Stimulated activated CD4-positive, alpha-beta T cell treated with anti-CD3 and anti-CD28 coated beads, Interleukin-12 subunit alpha, Interleukin-12 subunit beta, amount 100 ng/mL, for 24 hours (primary cell): ENCODE data around the gene PPP1R10.

Experiments used
- DNase-seq, 2 experiments: peaks; one replicate each; pipeline ENCODE4 v3.0.0-alpha.2; 2020; ENCODE audit warnings: low read depth in 2 of 2

Gene PPP1R10

DNA sequence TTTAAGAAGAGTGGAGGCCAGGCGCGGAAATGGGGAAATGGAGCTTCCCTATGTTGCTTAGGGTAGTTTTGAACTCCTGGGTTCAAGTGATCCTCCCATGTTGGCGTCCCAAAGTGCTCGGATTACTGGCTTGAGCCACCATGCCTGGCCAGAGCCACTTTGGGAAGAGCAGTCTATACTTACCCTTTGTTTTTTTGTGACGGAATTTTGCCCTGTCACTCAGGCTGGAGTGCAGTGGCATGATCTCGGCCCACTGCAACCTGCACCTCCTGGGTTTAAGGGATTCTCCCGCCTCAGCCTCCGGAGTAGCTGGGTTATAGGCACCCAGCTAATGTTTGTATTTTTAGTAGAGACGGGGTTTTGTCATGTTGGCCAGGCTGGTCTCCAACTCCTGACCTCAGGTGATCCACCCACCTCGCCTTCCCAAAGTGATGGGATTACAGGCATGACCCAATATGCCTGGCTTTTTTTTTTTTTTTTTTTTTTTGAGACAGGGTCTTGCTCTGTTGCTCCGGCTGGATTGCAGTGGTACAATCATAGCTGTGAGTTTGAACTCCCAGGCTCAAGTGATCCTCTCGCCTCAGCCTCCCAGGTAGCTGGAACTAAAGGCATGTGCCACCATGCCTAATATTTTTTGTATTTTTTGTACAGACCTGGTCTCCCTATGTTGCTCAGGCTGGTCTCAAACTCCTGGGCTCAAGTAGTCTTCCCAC is 18.0 kb downstream of the PPP1R10 start:
- DNase-seq: no peak

DNA sequence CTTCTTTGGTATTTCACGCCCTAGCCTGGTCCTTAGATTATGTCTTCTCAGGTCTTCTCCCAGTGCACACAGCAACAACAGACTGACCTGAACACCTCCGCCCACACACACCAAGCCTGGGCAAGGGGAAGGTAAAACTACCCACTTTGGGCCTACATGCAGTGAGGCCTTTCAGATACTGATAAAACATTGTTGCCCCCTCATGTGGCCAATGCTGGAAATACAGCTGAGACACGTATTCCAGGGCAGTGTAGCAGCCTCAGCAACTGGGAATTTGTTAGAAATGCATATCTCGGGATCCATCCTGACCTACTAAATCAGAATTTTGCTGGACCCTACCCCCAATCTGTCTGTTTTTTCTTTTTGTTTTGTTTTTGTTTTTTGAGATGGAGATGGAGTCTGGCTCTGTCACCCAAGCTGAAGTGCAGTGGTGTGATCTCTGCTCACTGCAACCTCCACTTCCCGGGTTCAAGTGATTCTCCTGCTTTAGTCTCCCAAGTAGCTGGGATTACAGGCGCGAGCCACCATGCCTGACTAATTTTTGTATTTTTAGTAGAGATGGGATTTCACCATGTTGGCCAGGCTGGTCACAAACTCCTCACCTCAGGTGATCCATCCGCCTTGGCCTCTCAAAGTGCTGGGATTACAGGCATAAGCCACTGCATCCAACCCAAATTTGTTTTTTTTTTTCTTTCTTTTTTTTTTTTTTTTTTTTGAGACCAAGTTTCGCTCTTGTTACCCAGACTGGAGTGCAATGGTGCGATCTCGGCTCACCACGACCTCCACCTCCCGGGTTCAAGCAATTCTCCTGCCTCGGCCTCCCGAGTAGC is 19.5 kb downstream of the PPP1R10 start:
- DNase-seq: peak; percentile 54 to 87

DNA sequence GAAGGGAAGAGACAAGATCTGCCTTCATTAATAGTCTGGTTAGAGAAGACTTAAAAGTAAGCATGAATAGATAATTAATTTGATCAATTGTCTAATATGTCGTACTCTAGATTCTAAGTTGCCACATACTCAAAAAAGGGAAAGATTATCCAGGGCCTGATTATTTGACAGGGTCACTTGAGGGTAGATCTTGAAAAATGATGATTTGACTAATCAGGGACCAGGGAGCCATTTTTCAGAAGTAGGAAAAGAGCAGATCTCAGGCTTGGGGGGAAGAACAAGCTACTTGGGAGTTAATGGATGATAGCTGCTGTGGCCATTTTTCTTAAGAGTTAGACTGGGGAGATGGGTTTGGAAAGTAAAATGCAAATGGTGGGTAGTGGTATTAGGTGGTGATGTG is 24.8 kb downstream of the PPP1R10 start:
- no peak for DNase-seq

DNA sequence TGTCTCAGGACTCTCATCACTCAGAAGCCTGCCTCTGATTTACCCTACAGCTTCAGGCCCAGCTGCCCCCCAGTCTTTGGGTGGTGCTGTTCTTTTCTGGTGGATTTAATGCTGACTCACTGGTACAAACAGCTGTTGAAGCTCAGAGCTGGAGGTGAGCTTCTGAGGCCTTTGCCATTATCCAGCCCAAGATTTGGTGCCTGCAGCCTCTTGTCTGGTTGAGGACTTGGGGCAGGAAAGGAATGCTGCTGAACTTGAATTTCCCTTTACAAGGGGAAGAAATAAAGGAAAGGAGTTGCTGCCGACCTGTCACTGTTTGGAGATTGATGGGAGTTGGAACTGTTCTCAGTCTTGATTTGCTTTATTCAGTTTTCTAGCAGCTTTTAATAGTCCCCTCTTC is 26.0 kb downstream of the PPP1R10 start:
- DNase-seq: no peak

DNA sequence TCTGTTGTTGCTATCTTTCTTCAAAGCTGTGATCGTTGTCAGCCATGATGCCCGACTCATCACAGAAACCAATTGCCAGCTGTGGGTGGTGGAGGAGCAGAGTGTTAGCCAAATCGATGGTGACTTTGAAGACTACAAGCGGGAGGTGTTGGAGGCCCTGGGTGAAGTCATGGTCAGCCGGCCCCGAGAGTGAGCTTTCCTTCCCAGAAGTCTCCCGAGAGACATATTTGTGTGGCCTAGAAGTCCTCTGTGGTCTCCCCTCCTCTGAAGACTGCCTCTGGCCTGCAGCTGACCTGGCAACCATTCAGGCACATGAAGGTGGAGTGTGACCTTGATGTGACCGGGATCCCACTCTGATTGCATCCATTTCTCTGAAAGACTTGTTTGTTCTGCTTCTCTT is 26.5 kb downstream of the PPP1R10 start:
- no peak for DNase-seq

DNA sequence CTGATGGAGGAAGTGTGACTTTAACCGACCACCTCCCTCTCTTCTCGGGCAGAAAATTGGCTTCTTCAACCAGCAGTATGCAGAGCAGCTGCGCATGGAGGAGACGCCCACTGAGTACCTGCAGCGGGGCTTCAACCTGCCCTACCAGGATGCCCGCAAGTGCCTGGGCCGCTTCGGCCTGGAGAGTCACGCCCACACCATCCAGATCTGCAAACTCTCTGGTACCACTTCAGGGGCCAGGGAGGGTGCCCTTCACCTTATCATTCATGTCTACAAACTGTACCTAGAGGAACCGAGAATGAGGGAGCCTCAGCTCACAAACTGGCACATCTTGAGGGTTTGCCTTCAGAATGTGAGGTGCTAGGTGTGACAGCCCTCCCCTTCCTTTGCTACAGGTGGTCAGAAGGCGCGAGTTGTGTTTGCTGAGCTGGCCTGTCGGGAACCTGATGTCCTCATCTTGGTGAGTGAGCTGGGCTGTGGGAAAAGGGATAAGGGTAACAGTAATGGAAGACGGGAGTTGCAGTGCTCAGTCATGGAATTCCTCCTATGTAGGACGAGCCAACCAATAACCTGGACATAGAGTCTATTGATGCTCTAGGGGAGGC is 27.2 kb downstream of the PPP1R10 start:
- no peak for DNase-seq

DNA sequence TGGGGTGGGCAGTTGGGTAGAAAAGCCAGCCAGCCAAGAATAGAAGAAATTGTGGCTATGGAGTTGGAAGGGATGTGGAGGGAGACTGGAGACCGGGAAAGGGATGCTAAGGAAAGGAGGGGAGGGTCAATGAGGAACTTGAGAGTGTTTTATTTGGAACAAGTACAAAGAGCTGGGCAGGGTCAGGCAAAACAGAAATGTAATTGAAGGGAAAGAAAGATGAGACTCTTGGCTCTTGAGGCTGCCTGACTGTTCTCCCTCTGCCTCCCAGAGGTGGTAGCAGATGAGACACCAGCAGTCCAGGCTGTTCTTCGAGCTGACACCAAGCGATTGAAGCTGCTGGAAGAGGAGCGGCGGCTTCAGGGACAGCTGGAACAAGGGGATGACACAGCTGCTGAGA is 33.1 kb downstream of the PPP1R10 start:
- no peak for DNase-seq

DNA sequence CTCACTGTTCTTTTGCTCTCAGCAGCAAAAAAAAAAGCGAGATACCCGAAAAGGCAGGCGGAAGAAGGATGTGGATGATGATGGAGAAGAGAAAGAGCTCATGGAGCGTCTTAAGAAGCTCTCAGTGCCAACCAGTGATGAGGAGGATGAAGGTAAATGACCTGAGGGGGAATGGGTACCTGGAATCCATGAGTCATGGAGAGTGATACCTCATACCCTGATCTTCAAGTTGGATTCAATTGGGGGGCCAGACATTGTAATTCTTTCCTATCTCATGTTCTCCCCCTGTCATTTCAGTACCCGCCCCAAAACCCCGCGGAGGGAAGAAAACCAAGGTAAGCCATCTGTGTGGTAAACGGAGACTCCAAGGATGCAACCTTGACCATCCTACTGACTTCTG is 39.0 kb downstream of the PPP1R10 start:
- DNase-seq: no peak

DNA sequence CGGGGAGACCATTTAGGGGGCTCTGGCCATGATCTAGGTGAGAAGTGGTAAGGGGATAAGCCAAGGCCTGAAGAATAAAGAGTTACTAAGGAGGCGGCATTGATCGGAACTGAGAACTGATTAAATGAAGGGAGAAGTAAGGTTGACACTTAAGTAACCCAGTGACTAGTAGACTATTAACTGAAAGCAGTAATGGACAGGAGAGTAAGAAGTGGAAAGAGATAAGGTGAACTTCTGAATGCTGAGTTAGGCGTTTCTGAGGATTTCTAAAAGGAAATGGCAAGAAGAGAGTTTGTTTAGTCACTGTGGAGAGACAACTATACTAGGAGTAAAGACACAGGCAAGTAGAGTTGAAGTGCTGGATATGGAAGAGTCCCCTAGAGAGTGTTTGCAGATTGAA is 43.9 kb downstream of the PPP1R10 start:
- DNase-seq: no peak

DNA sequence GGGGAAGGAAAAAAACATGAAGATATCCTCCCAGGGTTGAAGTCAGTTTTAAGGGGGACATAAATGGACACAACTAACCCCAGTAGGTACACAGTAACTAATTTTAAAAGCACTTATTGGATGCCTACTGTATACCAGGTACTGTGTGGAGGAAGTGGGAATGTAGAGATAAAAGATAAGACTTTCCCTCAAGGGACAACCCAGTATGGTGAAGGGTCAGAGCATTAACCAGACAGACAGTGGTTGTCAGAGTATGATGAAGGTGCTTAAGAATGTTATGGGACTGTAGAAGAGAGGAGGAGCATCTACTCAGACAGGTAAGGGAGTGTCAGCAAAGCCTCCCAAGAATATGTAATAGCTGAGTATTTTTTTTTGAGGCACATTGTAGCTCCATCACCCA is 44.9 kb downstream of the PPP1R10 start:
- no peak for DNase-seq

DNA sequence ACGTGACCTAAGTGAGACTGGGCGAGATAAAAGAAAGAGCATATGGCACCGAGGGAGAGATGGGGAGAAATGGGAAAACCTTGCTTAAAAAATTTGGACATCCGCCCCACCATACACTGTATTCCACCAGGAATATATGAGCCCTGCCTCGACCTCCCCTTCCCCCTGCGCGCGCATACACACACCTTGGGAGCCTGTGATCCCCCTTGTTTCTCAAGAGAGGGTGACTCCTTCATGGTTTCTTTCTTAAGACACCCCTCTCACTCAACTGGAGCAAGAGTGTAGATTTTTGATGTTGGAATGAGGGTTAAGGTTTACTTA is 45.3 kb downstream of the PPP1R10 start:
- no peak for DNase-seq

DNA sequence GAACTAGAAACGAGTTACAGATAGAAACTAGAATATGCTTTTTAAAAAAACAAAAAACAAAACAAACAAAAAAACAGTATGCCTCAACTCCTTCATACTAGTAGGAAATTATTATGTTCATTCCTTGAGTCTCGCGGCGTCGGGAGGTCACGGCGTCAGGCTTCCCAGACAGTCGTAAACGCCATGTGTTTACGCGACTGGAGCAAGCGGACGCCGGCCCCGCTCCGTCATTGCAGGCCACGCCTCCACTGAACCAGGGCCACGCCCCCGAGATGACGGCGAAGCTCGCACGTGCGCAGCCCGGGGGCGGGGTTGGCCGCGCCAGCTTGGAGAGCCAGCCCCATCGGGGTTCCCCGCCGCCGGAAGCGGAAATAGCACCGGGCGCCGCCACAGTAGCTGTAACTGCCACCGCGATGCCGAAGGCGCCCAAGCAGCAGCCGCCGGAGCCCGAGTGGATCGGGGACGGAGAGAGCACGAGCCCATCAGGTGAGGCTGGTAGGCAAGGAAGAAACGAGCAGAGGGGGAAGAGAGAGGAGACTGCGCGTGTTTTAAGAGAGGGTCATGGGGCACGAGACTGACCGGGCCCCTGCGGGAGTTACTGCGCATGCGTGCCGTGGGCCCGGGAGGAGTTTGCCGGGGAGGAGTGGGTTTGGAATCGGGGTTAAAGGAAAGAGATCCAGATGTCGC is 45.8 kb downstream of the PPP1R10 start, which contains the start of gene ABCF1:
TSS of gene ABCF1 (plus strand) at position 368 of the 687 bp plus-strand sequence. CDS start at position 414, 46 bp downstream.
- peak; percentile 99 for DNase-seq

DNA sequence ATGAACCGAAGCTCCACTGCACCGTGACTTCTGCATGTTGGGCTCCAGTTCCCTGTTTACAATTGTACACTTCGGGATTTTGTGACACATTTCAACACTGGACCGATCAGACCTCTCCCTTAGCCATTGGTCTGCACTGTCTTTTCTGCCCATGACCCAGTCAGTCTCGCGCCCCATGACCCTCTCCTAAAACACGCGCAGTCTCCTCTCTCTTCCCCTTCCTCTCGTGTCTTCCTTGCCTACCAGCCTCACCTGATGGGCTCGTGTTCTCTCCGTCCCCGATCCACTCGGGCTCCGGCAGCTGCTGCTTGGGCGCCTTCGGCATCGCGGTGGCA is 46.3 kb downstream of the PPP1R10 start:
- no peak for DNase-seq

DNA sequence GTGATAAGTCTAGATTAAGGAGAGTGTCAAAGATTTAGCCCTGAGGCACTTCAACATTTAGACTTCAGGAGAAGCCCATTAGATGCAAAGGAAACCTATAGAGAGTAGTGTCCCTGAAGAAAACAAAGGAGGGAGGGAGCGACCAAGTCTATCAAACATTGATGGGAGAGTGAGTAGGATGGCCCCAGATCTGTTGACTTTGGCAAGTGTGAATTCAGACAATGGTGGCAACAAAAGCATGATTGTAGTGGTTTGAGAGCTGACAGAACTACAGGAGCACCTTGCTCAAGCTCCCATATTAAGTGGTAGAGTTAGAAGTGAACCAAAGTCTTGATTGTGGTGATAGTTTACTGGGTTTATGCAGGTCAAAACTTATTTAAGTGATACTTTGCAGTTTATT is 46.8 kb downstream of the PPP1R10 start:
- no peak for DNase-seq

DNA sequence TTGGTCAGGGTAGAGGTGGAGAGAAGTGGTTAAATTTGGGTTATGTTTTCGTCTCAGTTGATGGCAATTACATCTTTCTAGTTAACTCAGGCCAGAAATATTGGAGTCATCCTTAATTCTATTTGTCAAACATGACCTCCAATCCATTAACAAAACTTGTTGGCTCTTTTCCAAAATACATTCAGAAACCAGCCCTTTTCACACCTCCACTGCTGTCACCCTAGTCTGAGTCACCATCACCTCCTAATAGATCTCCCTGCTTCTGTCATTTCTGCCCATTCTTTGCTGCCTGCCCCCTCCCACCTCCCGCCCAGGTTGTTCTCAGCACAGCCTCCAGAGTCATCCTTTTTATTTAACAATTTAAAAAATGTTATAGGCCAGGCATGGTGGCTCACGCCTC is 48.8 kb downstream of the PPP1R10 start:
- DNase-seq: peak in 1 of 2 experiments; percentile 43

DNA sequence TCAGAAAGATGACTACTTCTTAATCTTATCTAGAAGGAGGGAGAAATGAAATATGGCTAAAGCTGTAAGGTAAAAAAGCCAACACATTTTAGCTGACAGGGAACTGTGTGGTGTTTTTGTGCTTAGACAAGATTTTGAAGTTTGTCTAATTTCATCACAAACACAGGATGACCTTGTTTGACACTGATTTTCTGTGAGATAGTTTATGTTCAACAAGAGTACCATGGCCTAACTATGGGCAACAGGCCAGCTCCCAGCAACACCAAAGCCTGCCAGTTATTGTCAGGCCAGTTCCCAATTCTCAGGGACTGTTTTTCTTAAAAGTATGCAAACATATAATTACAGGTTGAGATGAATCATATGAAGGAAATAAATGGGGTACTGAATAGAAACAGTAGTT is 51.3 kb downstream of the PPP1R10 start:
- DNase-seq: no peak

DNA sequence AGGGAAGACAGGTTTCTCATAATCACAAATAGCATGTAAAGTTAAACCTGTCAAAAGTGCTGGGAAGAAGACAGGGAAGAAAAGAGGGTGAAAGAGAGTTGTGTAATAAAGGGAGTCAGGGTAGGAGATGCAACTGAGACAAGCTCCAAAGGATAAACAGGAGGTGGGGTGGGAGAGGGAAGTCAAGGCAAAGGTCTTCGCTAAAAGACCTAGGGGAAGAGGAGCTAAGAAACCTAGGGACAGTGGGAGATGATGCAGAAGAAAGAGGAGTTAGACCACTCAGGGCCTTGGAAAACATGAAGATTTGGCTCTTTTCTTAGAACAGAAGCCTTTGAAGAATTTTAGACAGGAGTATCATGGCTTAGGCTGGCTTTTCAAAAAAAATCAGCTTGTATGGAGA is 52.9 kb downstream of the PPP1R10 start:
- no peak for DNase-seq

DNA sequence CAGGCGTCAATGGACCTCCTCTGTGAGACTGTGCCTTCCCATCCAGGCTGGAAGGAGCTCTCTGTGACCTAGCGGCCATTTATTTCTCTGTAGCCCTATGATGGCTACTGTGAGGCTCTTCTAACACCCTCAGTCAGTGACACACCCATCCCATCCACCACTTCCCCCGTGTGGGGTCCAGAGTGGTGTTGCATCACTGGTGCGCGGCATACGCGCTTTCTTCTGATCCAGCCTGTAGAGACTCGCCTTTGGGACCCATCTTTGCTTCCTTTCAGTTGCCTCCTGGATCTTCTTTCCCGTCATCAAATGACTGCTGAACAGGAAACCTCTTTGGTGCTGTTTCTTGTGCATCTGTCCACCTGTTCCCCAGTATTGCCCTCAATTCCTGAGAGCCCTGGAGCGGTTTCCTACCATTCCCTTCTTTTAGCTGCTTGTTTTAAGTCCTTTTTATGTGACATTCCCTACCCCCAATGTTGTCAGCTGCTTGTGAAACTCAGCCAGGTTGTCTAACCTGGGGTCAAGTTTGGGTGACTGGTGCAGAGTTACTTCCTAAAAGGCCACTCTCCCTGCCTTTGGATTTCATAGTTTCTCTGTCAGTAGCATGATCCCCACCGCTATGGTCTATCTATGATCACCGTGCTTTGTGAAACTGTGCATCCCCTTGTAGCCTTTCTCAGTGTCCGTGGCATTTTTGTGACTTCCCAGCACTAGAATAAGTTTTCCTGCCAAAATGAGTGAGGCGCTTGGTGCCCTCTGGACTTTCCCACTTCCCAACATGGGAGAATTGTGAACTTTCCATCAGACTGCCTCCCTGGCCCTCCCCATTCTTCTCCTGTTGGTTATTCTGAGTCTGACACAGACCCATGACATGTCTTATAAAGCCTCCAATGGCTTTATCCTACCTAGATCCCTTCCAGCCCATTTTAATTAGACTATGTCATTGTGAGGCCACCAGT is 54.3 kb downstream of the PPP1R10 start:
- DNase-seq: no peak

DNA sequence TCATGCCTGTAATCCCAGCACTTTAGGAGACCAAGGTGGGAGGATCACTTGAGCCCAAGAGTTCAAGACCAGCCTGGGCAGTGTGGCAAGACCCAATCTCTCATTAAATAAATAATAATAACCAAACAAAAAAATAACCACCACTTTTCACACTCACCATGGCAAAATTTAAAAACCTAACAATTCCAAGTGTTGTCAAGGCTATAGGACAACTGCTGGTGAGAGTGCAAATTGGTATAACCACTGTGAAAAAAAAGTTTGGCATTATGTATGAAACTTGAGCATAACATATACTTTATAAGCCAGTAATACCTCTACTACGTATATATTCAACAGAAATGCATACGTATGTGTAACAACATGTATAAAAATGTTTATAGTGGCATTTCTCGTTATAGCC is 56.1 kb downstream of the PPP1R10 start:
- DNase-seq: no peak

DNA sequence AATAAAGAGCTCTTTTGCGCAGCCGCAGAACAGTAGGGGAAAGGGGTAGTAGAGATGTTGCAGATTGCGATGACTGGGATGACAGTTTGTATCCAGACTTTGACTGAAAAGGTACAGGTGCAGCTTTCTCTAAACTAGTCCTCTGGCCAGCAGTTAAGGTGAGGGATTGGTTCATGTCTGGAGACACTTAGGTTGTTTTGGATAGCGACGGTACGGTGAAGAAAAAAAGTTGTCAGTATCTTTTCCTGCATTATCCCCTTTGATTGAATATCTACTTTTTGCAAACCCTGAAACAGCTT is 59.4 kb downstream of the PPP1R10 start:
- no peak for DNase-seq

DNA sequence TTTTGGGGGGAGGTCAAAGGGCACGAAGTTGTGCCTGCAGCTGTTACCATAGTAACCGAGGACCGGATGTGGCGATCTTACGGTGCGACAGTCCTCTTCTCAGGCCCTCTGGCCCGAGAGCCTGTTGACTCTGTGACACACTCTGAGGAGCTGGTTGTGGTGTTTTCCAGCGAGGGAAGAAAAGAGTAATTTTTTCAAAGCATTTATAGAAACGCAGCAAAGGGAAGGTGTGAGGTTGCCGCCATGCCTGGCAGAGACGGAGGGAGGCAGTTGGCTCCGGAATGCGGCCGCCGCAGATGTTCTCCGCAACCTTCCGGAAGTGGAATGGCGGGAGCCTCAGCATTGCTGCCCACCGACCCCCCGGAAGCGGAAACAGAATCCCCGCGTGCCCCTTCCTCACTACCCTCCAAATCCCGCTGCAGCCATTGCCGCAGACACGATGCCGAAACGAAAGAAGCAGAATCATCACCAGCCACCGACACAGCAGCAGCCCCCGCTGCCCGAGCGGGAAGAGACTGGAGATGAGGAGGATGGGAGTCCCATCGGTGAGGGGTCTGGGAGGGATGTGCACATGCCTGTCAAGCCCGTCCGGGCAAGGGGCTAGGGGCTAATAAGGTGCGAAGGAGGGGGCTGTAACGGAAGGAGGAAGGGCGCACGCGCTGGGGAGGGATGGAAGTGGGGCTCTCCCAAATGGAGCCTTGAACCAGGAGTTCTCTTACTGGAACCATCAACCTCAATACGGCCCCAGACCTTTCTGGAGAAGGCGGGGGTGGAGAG is 59.9 kb downstream of the PPP1R10 start, which contains the start of gene PRR3:
TSS of gene PRR3 (plus strand) at position 390 of the 777 bp plus-strand sequence. CDS start at position 440, 50 bp downstream.
- DNase-seq: peak; percentile 77 to 88
